ENCODE measurements around the gene PCNX1.

DNA sequence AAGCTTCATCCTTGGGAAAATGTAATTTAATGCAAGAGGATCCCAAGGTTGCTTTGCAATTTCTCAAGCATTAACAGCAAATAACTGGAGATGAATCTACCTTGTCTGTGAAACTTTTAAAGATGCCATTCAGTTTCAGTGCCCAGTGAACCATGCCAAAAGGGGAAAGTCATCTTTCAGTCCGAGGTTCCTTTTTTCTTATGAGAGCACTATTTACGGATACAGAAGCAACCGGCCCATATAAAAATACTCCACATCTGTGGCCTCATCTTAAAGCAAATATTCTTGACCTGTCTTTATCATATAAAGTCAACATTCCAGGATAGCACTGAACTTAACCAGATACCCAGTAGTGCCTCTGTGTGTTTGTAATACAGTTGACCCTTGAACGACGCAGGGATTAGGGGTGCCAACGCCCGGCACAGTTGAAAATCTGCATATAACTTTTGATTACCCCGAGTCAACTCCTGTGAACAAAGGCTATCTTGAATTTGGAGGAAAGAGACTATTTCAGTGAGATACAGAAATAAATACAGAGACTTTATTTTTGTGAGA lies 209.4 kb downstream of the PCNX1 start:
- TF ChIP-seq EZH2 (IDR thresholded peaks at IDR 0.05; ENCODE audit: borderline replicate concordance) (no peak), EZH2phosphoT487 (IDR thresholded peaks at IDR 0.05; ENCODE audit: low read depth, severe bottlenecking, unreplicated experiment) (peak; percentile 72), CTCF (IDR thresholded peaks at IDR 0.05; ENCODE audit: poor library complexity) (no peak)

Data from hepatocyte (in vitro differentiated cells).